Type B pancreatic cell (in vitro differentiated cells): ENCODE results near the gene MED15. TPM values are rescaled to one million over a fixed set of nuclear protein-coding genes. Genes with fewer than 3 reads are reported as not detected.

Experiments used
- DNase-seq: peaks from one replicate; pipeline ENCODE4 v3.0.0; 2021; ENCODE audit warnings: mixed read lengths; ENCODE audit not compliant: unreplicated experiment; ENCODE audit errors: extremely low spot score
- H3K27ac Mint-ChIP-seq: 2 replicates; pipeline ENCODE4 v1.8.0; 2021; ENCODE audit warnings: mild to moderate bottlenecking, mixed read lengths
- H3K27me3 Mint-ChIP-seq: 2 replicates; pipeline ENCODE4 v1.8.0; 2021; ENCODE audit warnings: mixed read lengths
- H3K36me3 Mint-ChIP-seq: 2 replicates; pipeline ENCODE4 v1.8.0; 2021; ENCODE audit warnings: mixed read lengths
- H3K4me1 Mint-ChIP-seq: one replicate; pipeline ENCODE4 v1.8.0; 2021; ENCODE audit warnings: mixed read lengths; ENCODE audit not compliant: unreplicated experiment
- H3K4me3 Mint-ChIP-seq: 2 replicates; pipeline ENCODE4 v1.8.0; 2021; ENCODE audit warnings: mild to moderate bottlenecking, mixed read lengths
- H3K9me3 Mint-ChIP-seq: 2 replicates; pipeline ENCODE4 v1.8.0; 2021; ENCODE audit warnings: mixed read lengths
- CTCF ChIP-seq: fragments of 200-600 bp; sonication (generic); conservative IDR thresholded peaks from 2 replicates; pipeline ENCODE4 v1.5.0; 2021; ENCODE audit warnings: antibody characterized with exemption, mild to moderate bottlenecking
- total RNA-seq: library from RNA; stranded (reverse); gene quantifications from 2 replicates; pipeline ENCODE4 v1.2.1, GENCODE V29; 2021; ENCODE audit warnings: low replicate concordance

MED15 gene
- total RNA-seq, 1 donor from 2014 or later, result 90.8 TPM

GRCh38 chr22:20490183-20490940, 17.0 kb upstream of the MED15 start:
- peaks cover 24% of the 10 kb centered on the region for H3K4me1 Mint-ChIP-seq
- TF ChIP-seq CTCF, result no peak
- no peak overlapping the region for H3K27ac Mint-ChIP-seq
- H3K4me3 Mint-ChIP-seq, result no peak overlapping the region
- no peak for DNase-seq
- no peaks in the 10 kb centered on the region for H3K27me3 Mint-ChIP-seq
- peaks cover 19% of the 10 kb centered on the region for H3K36me3 Mint-ChIP-seq
- H3K9me3 Mint-ChIP-seq, result no peaks in the 10 kb centered on the region

GRCh38 chr22:20490941-20491307, 16.5 kb upstream of the MED15 start:
- Mint-ChIP-seq H3K27ac (no peak overlapping the region), H3K4me1 (peaks cover 24% of the 10 kb centered on the region), H3K36me3 (peaks cover 18% of the 10 kb centered on the region), H3K27me3 (no peaks in the 10 kb centered on the region), H3K9me3 (no peaks in the 10 kb centered on the region), H3K4me3 (no peak overlapping the region)
- DNase-seq, result no peak
- no peak for TF ChIP-seq CTCF

- H3K27me3 Mint-ChIP-seq, result no peaks in the 10 kb centered on the region
- H3K27ac Mint-ChIP-seq, result no peak overlapping the region
- H3K36me3 Mint-ChIP-seq, result peaks cover 15% of the 10 kb centered on the region
- TF ChIP-seq CTCF, result no peak
- H3K4me3 Mint-ChIP-seq, result no peak overlapping the region
- H3K9me3 Mint-ChIP-seq, result no peaks in the 10 kb centered on the region
- no peak for DNase-seq
- peaks cover 20% of the 10 kb centered on the region for H3K4me1 Mint-ChIP-seq
Observed at GRCh38 chr22:20491346-20491745, 16.1 kb upstream of the MED15 start.

- Mint-ChIP-seq H3K27ac (peak within 1 kb of the TSS; percentile 98), H3K4me1 (peaks cover 21% of the 10 kb centered on the region), H3K4me3 (peak within 1 kb of the TSS; percentile 96), H3K9me3 (no peaks in the 10 kb centered on the region), H3K27me3 (no peaks in the 10 kb centered on the region), H3K36me3 (peaks cover 8% of the 10 kb centered on the region)
- DNase-seq, result no peak
- no peak for TF ChIP-seq CTCF
Observed at GRCh38 chr22:20494978-20495860, 12.2 kb upstream of the MED15 start, which contains the start of gene KLHL22. Gene KLHL22, minus strand, starts transcription at chr22:20495795. Its CDS starts 6,584 bp downstream, at chr22:20489211.

GRCh38 chr22:20495861-20496681, 11.3 kb upstream of the MED15 start:
- Mint-ChIP-seq H3K9me3 (no peaks in the 10 kb centered on the region), H3K36me3 (peaks cover 8% of the 10 kb centered on the region), H3K27me3 (no peaks in the 10 kb centered on the region), H3K4me3 (peak overlapping the region; percentile 96), H3K27ac (peak overlapping the region; percentile 98), H3K4me1 (peaks cover 18% of the 10 kb centered on the region)
- peak; percentile 95 for DNase-seq
- TF ChIP-seq CTCF, result peak; percentile 92
